ENCODE measurements around the gene RTEL1.

- TF ChIP-seq CTCF (IDR thresholded peaks at IDR 0.05; ENCODE audit: low read length), result no peak
- TF ChIP-seq EZH2phosphoT487 (IDR thresholded peaks at IDR 0.05; ENCODE audit: low read length), result no peak
- no peak for TF ChIP-seq EZH2 (optimal IDR thresholded peaks at IDR 0.05; ENCODE audit: low read depth, low read length)
Observed at GRCh38 chr20:63696306-63696627, 38.2 kb downstream of the RTEL1 start.

All from MM.1S (cell line).